NCI-H526 (cell line): Measurements from ENCODE around the gene LATS2.
"Not testable (repeated sequence)": the region's sequence is repeated elsewhere in the genome, so short reads cannot be mapped to it uniquely, and the experiment has no call there.

Experiments
- DNase-seq, 2 experiments: peaks; one replicate each; lab custom pipeline; 2025; lab: John Stamatoyannopoulos, UW

LATS2 gene

DNA sequence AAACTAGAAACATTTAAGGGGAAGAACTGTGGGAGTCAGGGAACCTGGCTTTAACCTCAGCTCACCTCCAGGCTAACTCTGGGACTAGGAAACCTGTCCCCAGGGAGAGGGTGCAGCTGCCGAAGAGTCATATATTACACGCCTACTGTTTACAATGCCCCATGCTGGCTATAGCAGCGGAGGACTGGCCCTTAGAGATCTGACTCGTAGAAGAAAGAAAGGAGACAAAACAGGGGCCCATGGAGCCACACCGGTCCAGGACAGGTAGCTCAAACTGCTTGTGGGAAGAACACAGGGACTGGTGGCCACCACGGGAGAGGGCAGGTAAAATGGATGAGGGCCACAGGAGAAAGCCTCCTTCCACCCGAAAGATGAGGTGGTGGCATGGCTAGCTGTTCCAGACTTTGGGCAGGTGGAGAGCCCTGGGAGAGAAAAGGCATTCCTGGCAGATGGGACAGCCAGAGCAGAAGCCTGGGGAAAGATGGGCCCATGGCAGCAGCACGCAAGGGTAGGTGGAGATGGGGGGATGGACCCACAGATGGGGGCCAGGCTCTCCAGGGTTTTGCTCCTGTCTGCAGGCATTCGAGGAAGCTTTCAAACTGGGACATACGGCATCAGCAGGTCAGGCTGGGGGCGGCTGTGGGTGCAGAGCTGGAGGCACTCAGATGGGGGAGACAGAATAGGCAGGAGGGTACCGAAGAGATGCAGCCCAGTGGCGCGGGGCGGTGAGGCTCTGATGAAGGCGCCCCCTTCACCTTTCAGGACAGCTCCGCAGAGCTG, 69.5 kb downstream of the LATS2 start:
- no peak for DNase-seq

- DNase-seq, result no peak
Observed at GRCh38 chr13:20990910-20991525, 70.4 kb downstream of the LATS2 start.

GRCh38 chr13:20989656-20990321, 71.6 kb downstream of the LATS2 start:
- no peak for DNase-seq

DNA sequence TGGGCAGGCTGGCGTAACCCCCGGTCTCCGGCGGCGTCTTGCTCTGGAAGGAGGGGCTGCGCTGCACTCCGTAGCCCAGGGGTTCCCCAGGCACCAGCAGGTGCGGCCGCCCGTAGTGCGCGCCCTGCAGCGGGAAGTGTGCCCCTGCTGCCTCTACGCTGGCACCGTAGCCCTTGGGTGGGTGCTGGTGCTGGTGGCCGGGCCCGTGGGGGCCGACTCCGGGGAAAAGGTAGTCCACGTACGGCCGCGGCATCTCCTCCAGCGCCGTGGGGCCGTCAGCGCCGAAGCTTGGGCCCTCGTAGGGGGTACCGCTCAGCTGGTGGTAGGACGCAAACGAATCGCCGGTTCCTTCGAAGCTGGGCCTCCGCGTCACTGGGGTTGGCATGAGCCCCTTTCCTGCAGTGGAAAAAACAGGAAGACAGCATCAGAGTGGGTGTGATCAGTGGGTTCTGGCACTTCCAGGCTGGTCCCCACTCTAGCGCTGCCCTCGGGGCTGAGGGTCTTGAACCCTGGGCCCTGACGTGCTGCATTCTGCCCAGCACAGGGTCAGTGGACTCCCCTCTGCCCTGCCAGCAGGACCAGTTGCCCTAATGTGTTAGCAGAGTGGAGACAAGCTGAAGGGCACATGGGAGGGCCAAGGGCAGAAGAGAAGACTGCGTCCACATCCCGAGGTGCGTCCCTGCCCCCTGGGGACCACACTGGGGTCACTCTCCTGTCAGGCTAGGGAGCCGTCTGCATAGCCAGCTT, 72.3 kb downstream of the LATS2 start:
- DNase-seq, result no peak

DNA sequence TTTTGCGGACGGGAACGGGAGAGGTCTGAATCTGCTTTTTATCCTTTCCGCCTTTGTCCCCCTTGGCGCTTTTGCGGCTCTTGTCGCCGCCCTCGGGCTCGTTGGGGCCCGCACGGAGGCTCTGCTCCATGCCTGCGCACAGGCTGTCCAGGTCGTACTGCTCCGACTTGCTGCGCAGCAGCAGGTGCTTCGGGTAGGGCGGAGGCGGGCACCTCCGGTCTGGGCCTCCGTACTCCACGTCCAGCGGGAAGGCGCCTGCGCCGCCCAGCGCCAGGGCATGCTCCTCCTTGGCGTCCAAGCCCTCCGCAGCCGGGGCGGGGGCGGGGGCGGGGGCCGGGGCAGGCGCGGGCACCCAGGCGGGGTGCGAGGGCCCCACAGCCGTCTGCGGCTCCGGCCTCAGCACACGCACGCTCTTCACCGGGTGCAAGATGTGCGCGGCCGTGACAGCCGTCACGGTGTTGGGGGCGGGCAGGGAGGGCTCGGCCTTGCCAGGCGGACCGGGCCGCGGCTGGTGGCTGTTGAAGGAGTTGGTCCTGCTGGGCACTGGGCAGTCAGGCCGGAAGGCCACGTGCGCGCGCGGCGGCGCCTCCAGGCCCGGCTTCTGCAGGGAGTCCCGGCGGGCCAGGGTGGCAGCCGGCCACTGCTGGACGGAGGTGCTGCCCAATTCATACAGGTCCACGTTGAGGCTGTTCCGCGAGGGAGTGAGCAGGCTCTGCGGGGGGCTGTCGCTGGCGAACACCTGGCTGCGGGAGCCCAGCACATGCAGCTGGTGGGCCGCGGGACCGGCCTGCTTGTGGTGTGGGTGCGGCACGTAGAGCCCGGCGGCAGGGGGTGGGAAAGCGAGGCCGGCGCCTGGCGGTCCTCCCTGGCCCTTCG, 73.1 kb downstream of the LATS2 start:
- DNase-seq, result no peak

DNA sequence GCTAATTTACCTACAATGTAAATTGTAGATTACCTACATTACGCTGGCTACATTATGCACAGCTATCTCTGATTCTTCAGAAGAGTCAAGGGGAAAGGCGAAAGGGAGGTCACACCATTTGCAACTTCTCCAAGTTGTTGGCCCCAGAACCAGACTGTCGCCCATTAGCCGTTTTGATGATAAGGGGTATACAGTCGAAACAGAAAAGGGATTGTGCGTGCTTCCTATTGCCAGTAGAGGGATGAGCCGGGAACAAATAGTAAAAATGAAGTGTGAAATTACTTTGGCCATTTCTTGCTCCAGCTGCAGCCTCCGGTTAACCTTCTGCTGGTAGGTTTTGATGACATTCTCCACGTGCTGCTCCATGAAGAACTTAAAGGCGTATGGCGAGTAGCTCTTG, 73.8 kb downstream of the LATS2 start:
- no peak for DNase-seq

- DNase-seq, result no peak
Observed at GRCh38 chr13:20984879-20985278, 76.5 kb downstream of the LATS2 start.

DNA sequence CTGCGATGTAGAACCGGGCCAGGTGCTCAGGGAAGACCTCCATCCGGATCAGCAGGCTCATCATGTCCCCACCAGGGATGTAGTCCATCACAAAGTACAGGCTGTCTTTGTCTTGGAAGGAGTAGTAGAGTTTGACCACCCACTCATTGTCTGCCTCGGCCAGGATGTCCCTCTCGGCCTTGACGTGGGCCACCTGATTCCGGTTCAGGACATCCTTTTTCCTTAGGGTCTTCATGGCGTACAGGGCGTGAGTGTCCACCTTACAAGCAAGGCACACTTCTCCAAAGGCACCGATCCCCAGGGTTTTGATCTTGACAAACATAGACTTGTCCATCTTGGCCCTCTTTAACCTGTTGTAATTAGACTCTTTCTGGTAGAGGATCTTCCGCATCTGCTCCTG, 78.0 kb downstream of the LATS2 start:
- no peak for DNase-seq

GRCh38 chr13:20981370-20982095, 79.9 kb downstream of the LATS2 start:
- DNase-seq, result no peak

DNA sequence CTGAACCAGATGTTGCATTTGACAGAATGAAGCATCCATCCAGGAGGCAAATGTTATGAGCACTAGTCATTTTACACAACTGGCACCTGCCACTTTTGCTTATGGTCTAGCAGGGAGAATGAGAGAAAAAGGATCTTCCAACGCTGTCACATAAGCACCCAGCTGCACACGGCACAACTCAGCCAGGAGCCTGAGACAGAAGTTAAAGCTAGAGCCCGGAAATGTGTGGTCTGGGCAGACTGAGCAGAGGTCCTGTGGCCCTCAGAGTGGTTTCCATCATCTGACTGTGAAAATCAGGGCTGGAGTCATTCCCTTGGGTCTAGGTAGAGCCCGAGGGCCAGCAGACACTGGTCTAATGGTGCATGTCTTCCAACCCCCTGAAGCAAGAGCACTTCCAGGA, 80.5 kb downstream of the LATS2 start:
- DNase-seq, result no peak

GRCh38 chr13:20980430-20980829, 81.0 kb downstream of the LATS2 start:
- no peak for DNase-seq

DNA sequence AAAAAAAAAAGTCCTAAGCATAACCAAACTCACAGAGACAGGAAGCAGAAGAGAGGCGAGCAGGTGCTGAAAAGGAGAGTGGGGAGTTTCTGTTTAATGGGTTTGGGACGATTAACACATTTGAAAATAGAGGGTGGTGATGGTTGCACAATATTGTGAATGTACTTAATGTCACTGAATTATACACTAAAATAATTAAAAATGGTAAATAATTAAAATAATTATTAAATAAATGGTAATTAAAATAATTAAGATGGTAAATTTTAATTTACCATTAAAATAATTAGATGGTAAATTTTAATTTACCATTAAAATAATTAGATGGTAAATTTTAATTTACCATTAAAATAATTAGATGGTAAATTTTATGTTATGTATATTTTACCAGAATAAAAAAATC, 84.0 kb downstream of the LATS2 start:
- no peak for DNase-seq

GRCh38 chr13:20974981-20975585, 86.3 kb downstream of the LATS2 start:
- no peak for DNase-seq

DNA sequence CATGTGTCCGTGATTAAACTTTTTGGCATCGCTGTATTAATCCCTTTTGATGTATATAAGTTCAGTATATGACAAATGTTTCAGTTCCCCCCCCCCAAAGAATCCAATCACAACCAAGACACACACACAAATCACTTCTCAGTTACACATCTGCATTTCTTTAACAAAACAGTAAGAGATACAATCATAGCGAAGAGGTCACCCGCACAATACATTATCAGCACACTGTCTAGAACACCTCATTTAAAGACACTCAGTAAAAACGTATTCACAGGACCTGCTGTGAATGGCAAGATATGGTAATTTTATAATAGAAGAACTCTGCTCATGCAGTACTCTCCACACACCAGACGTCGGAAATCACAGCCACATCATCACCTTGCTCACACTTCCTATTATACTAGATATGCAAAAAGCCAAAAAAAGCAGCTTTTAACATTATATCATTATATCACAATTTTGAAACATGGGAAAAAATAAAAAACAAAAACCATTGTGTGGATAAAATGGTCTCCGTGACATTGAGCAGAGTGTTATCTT, 87.4 kb downstream of the LATS2 start:
- no peak for DNase-seq

GRCh38 chr13:20972731-20973130, 88.7 kb downstream of the LATS2 start:
- no peak for DNase-seq

DNA sequence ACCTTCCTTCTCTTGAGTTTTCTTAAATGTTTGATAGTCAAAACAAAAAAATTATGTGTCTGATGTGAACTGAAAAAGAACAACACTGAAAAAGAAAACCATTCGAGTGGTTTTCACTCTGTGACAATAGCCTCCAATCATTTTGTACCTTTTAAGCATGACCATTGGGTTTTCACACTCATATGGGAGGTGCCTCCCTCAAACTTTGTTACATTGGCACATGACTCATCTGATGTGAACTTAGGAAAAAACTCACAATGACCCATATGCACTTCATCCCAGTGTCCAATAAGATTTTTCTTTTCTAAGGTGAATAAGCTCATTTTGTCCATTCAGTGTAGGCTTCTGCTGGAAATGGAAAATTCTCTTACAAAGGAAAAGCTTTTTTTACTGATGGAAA, 92.2 kb downstream of the LATS2 start:
- DNase-seq, result no peak

DNA sequence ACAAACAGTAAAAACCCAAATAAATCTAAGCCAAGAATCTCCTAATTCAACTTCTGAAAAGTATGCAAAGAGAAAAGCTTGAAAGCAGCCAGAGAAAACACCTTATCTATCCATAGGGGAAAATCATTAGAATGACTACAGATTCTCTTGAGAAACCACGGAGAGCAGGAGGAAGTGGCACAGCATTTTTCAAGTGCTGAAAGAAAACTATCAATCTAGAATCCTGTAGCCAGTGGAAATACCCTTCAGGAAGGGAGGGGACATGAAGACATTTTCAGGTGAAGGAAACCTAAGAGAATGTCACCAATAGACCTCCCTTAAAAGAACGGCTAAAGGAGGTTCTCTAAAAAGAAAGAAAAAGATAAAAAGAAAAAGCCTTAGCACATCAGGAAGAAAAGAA, 92.6 kb downstream of the LATS2 start:
- DNase-seq, result no peak

- DNase-seq, result no peak
Observed at GRCh38 chr13:20967340-20967739, 94.0 kb downstream of the LATS2 start.

GRCh38 chr13:20964904-20965303, 96.5 kb downstream of the LATS2 start:
- DNase-seq, result no peak

DNA sequence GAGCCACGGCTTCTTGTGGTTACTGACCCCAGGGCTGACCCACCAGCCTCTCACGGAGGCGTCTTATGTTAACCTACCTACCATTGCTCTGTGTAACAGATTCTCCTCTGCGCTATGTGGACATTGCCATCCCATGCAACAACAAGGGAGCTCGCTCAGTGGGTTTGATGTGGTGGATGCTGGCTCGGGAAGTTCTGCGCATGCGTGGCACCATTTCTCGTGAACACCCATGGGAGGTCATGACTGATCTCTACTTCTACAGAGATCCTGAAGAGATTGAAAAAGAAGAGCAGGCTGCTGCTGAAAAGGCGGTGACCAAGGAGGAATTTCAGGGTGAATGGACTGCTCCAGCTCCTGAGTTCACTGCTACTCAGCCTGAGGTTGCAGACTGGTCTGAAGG, 99.7 kb downstream of the LATS2 start:
- not testable (repeated sequence) for DNase-seq
